Caco-2 (cell line): ENCODE data around the gene FGFR3. TPM values are rescaled to one million over a fixed set of nuclear protein-coding genes. Genes with fewer than 3 reads are reported as not detected.

ENCODE experiments used
- BruUV-seq: library from RNA; stranded (reverse); fragments of 400-500 nt; replicated peaks from 2 replicates; lab custom pipeline; 2021; lab: Mats Ljungman, UMichigan
- CTCF ChIA-PET: fragments of 300-600 bp; sonication (Branson Sonifier 250); formaldehyde crosslinking; loops from one replicate; lab custom pipeline; 2022; ENCODE audit warnings: antibody characterized with exemption; lab: Charles Lee
- POLR2A ChIA-PET: fragments of 300-600 bp; sonication (Branson Sonifier 250); formaldehyde crosslinking; loops from one replicate; lab custom pipeline; 2022; ENCODE audit warnings: antibody characterized with exemption; lab: Charles Lee
- DNase-seq, 2 experiments: peaks; one replicate each; pipeline versions ENCODE4 v3.0.0 to v3.0.0-alpha.2; 2020 to 2022
- H3K27me3 ChIP-seq: replicated peaks from 2 replicates; pipeline ENCODE4 v1.6.0; 2011; ENCODE audit warnings: low read length; ENCODE audit not compliant: control insufficient read depth, insufficient read depth
- H3K36me3 ChIP-seq: 2 replicates; pipeline ENCODE4 v1.5.1; 2011; ENCODE audit warnings: low read length; ENCODE audit not compliant: control insufficient read depth, insufficient read depth
- H3K4me1 ChIP-seq: fragments of 250-450 bp; sonication (Bioruptor Pico); 2 replicates; pipeline ENCODE4 v1.5.1; 2020; ENCODE audit warnings: mild to moderate bottlenecking
- H3K4me3 ChIP-seq: 2 replicates; pipeline ENCODE4 v1.5.1; 2011; ENCODE audit warnings: low read depth, mild to moderate bottlenecking, control low read depth, low read length
- H3K9me3 ChIP-seq: fragments of 250-450 bp; sonication (Bioruptor Pico); 2 replicates; pipeline ENCODE4 v1.5.1; 2020; ENCODE audit warnings: mild to moderate bottlenecking, moderate library complexity
- H3K27ac Mint-ChIP-seq: one replicate; pipeline ENCODE4 v1.8.0; 2022; ENCODE audit warnings: mixed read lengths; ENCODE audit not compliant: unreplicated experiment
- H3K27me3 Mint-ChIP-seq: one replicate; pipeline ENCODE4 v1.8.0; 2022; ENCODE audit warnings: mixed read lengths; ENCODE audit not compliant: insufficient read depth, unreplicated experiment
- H3K36me3 Mint-ChIP-seq: one replicate; pipeline ENCODE4 v1.8.0; 2022; ENCODE audit warnings: mild to moderate bottlenecking, mixed read lengths; ENCODE audit not compliant: insufficient read depth, unreplicated experiment
- H3K4me1 Mint-ChIP-seq: one replicate; pipeline ENCODE4 v1.8.0; 2022; ENCODE audit warnings: low read depth, mixed read lengths; ENCODE audit not compliant: unreplicated experiment
- H3K4me3 Mint-ChIP-seq: one replicate; pipeline ENCODE4 v1.8.0; 2022; ENCODE audit warnings: mild to moderate bottlenecking, moderate library complexity, mixed read lengths; ENCODE audit not compliant: unreplicated experiment
- H3K9me3 Mint-ChIP-seq: one replicate; pipeline ENCODE4 v1.8.0; 2022; ENCODE audit warnings: mixed read lengths; ENCODE audit not compliant: unreplicated experiment
- CTCF ChIP-seq, 2 experiments: fragments of 200-600 bp in 1 of 2; IDR thresholded peaks; 1 replicate in 1 of 2; 2 replicates in 1 of 2; pipeline versions ENCODE4 v1.5.1 to v1.8.0; 2011 to 2022; ENCODE audit warnings: antibody characterized with exemption in 1 of 2, control low read depth in 1 of 2, inconsistent platforms in 1 of 2, low read depth in 1 of 2, low read length in 1 of 2, mild to moderate bottlenecking in 1 of 2, moderate library complexity in 1 of 2; ENCODE audit not compliant: insufficient read depth in 1 of 2, severe bottlenecking in 1 of 2, unreplicated experiment in 1 of 2
- intact Hi-C: fragments of 100-400 bp; cut with micrococcal nuclease; formaldehyde crosslinking; loops from one replicate; pipeline ENCODE4 v1.10.0; 2022; ENCODE audit not compliant: unreplicated experiment
- total RNA-seq: library from RNA; stranded (reverse); gene quantifications from 2 replicates; pipeline ENCODE4 v1.2.3, GENCODE V29; 2022

FGFR3 gene
- total RNA-seq, 1 experiment from 2014 or later, result 132 TPM

- intact Hi-C loops, result no loop called here
- Mint-ChIP-seq H3K36me3 (peaks cover 6% of the 10 kb centered on the region), H3K27ac (peak overlapping the region; percentile 45), H3K4me3 (no peak overlapping the region), H3K27me3 (no peaks in the 10 kb centered on the region), H3K9me3 (no peaks in the 10 kb centered on the region), H3K4me1 (peaks cover 7% of the 10 kb centered on the region)
- H3K9me3 ChIP-seq, result no peaks in the 10 kb centered on the region
- no TSS peak for BruUV-seq
- ChIA-PET CTCF (no interaction called here), POLR2A (no interaction called here)
- H3K4me3 ChIP-seq, result no peak overlapping the region
- TF ChIP-seq CTCF (IDR thresholded peaks at IDR 0.05; ENCODE audit: insufficient read depth in 1 of 2, low read depth in 1 of 2, low read length in 1 of 2, severe bottlenecking in 1 of 2, unreplicated experiment in 1 of 2), result no peak
- peak; percentile 50 to 60 for DNase-seq
- no peaks in the 10 kb centered on the region for H3K36me3 ChIP-seq
- no peaks in the 10 kb centered on the region for H3K27me3 ChIP-seq
- H3K4me1 ChIP-seq, result peaks cover 48% of the 10 kb centered on the region
Measured at GRCh38 chr4:1770791-1771231, 22.3 kb upstream of the FGFR3 start.

GRCh38 chr4:1771555-1772305 lies 21.4 kb upstream of the FGFR3 start:
- H3K27me3 ChIP-seq, result no peaks in the 10 kb centered on the region
- no peaks in the 10 kb centered on the region for H3K9me3 ChIP-seq
- Mint-ChIP-seq H3K4me1 (peaks cover 7% of the 10 kb centered on the region), H3K4me3 (no peak overlapping the region), H3K27me3 (no peaks in the 10 kb centered on the region), H3K36me3 (peaks cover 6% of the 10 kb centered on the region), H3K27ac (peak overlapping the region; percentile 45), H3K9me3 (no peaks in the 10 kb centered on the region)
- BruUV-seq, result no TSS peak
- TF ChIP-seq CTCF (IDR thresholded peaks at IDR 0.05; ENCODE audit: insufficient read depth in 1 of 2, low read depth in 1 of 2, low read length in 1 of 2, severe bottlenecking in 1 of 2, unreplicated experiment in 1 of 2), result no peak
- no peaks in the 10 kb centered on the region for H3K36me3 ChIP-seq
- ChIA-PET CTCF (no interaction called here), POLR2A (interaction anchor here (0.6 kb wide), 1 partner anchor 99 kb away, joined by 3 read pairs; the partner anchor contains the start of gene NSD2)
- intact Hi-C loops, result no loop called here
- peaks cover 38% of the 10 kb centered on the region for H3K4me1 ChIP-seq
- no peak overlapping the region for H3K4me3 ChIP-seq
- DNase-seq, result no peak

- no TSS peak for BruUV-seq
- Histone ChIP-seq H3K4me1 (peaks cover 44% of the 10 kb centered on the region), H3K9me3 (no peaks in the 10 kb centered on the region), H3K36me3 (no peaks in the 10 kb centered on the region), H3K4me3 (no peak overlapping the region), H3K27me3 (no peaks in the 10 kb centered on the region)
- H3K4me3 Mint-ChIP-seq, result no peak overlapping the region
- H3K27me3 Mint-ChIP-seq, result no peaks in the 10 kb centered on the region
- no peak for TF ChIP-seq CTCF (IDR thresholded peaks at IDR 0.05; ENCODE audit: insufficient read depth in 1 of 2, low read depth in 1 of 2, low read length in 1 of 2, severe bottlenecking in 1 of 2, unreplicated experiment in 1 of 2)
- H3K36me3 Mint-ChIP-seq, result peaks cover 6% of the 10 kb centered on the region
- ChIA-PET POLR2A (interaction anchor here (0.6 kb wide), 2 partner anchors 33 to 718 kb away, joined by 5 to 7 read pairs; no protein-coding TSS in a partner anchor), CTCF (no interaction called here)
- intact Hi-C loops, result no loop called here
- H3K27ac Mint-ChIP-seq, result no peak overlapping the region
- H3K4me1 Mint-ChIP-seq, result peaks cover 7% of the 10 kb centered on the region
- DNase-seq, result no peak
- H3K9me3 Mint-ChIP-seq, result no peaks in the 10 kb centered on the region
Measured at GRCh38 chr4:1772853-1773538, 20.1 kb upstream of the FGFR3 start.
